ENCODE measurements around the gene PIK3AP1. TPM values are rescaled to one million over a fixed set of nuclear protein-coding genes. Genes with fewer than 3 reads are reported as not detected.
"Not testable (repeated sequence)": the region's sequence is repeated elsewhere in the genome, so short reads cannot be mapped to it uniquely, and the experiment has no call there.

The PIK3AP1 gene
- total RNA-seq, 4 donors from 2014 or later, result 5.8 to 111 (median 13.4) TPM

DNA sequence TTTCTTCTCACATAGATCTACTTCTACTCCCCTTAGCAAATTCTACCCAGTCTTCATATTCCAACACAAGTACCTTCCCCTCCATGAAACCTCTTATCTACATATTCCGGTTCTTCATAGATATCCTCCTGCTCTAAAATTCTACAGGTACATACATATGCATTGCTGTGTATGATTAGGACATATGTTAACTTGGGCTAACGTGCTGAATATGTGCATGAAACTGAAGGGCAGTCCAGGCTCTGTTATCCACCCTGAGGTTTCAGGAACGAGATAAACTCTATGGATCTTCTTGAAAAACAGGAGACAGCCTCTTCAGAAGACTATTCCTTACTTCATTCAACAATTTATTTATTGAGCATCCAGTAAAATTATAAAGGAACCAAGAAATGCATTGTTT lies 165.0 kb downstream of the PIK3AP1 start:
- no peaks in the 10 kb centered on the region for H3K27me3 ChIP-seq
- H3K4me3 ChIP-seq, result no peak overlapping the region
- no peaks in the 10 kb centered on the region for H3K9me3 ChIP-seq
- TF ChIP-seq, protein P1, sequence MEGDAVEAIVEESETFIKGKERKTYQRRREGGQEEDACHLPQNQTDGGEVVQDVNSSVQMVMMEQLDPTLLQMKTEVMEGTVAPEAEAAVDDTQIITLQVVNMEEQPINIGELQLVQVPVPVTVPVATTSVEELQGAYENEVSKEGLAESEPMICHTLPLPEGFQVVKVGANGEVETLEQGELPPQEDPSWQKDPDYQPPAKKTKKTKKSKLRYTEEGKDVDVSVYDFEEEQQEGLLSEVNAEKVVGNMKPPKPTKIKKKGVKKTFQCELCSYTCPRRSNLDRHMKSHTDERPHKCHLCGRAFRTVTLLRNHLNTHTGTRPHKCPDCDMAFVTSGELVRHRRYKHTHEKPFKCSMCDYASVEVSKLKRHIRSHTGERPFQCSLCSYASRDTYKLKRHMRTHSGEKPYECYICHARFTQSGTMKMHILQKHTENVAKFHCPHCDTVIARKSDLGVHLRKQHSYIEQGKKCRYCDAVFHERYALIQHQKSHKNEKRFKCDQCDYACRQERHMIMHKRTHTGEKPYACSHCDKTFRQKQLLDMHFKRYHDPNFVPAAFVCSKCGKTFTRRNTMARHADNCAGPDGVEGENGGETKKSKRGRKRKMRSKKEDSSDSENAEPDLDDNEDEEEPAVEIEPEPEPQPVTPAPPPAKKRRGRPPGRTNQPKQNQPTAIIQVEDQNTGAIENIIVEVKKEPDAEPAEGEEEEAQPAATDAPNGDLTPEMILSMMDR (IDR thresholded peaks at IDR 0.05), result no peak
- no peak for TF ChIP-seq POLR2A (IDR thresholded peaks at IDR 0.05)
- peaks cover 0 to 1% (median 0%) of the 10 kb centered on the region in 4 donors for H3K4me1 ChIP-seq
- peaks cover 0 to 59% (median 0%) of the 10 kb centered on the region in 3 donors for H3K36me3 ChIP-seq
- DNase-seq, result no peak
- H3K27ac ChIP-seq, result no peak overlapping the region

DNA sequence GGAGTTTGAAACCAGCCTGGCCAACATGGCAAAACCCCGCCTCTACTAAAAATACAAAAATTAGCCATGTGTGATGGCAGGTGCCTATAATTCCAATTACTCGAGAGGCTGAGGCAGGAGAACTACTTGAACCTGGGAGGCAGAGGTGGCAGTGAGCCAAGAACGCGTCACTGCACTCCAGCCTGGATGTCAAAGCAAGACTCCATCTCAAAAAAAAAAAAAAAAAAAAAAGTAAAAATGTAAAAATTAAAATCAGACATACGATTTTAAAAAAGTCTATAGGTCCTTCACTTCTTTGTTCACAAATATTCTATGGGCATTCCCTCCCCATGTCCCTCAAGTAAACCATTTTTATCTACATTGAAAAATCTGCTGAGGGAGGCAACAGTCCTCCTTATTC lies 171.7 kb downstream of the PIK3AP1 start:
- TF ChIP-seq, protein P1 (IDR thresholded peaks at IDR 0.05), result no peak
- no peak for TF ChIP-seq POLR2A (IDR thresholded peaks at IDR 0.05)
- Histone ChIP-seq H3K27ac (no peak overlapping the region), H3K9me3 (no peaks in the 10 kb centered on the region), H3K4me3 (no peak overlapping the region), H3K27me3 (no peaks in the 10 kb centered on the region), H3K4me1 (no peaks in the 10 kb centered on the region), H3K36me3 (peaks cover 0 to 84% (median 0%) of the 10 kb centered on the region in 3 donors)
- no peak for DNase-seq

DNA sequence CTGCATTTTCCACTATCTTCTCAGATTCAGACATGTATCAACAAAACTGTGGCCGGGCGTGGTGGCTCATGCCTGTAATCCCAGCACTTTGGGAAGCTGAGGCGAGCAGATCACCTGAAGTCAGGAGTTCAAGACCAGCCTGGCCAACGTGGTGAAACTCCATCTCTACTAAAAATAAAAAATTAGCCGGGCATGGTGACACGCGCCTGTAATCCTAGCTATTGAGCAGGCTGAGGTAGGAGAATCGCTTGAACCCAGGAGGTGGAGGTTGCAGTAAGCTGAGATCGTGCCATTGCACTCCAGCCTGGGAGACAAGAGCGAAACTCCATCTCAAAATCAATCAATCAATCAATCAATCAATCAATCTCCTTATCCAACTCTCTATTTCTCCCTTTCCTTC lies 174.8 kb downstream of the PIK3AP1 start:
- H3K4me3 ChIP-seq, H3K27ac ChIP-seq, H3K9me3 ChIP-seq, DNase-seq, H3K27me3 ChIP-seq, H3K4me1 ChIP-seq: not testable (repeated sequence)
- H3K36me3 ChIP-seq, result peaks cover 0 to 86% (median 0%) of the 10 kb centered on the region in 3 donors

Small RNA genes within 50 kb of the gene (small RNA-seq; reads per million reads assigned to genes)
- gene RNA5SP324 (0 reads per million in 2 donors), gene RNU6-1274P (0 reads per million in 2 donors)

Other genes with a start within 250 kb of the PIK3AP1 start
- gene TLL2, start 206.6 kb downstream of the PIK3AP1 start, total RNA-seq, result under 1 TPM in 3 of 4 donors, not detected in 1; 0.27 to 0.83 (median 0.38) TPM
- gene TM9SF3, start 133.5 kb downstream of the PIK3AP1 start, total RNA-seq, result 100 to 1,000 TPM in 2 of 4 donors, 10 to 100 TPM in 2; 64.4 to 129 (median 95.8) TPM
- 100 to 1,000 TPM in 1 of 4 donors, 10 to 100 TPM in 3; 61.9 to 133 (median 81.2) TPM for gene LCOR, start 111.8 kb upstream of the PIK3AP1 start, total RNA-seq